ENCODE data around the gene GABARAP.
A peak's percentile ranks its signal among the peaks of the same experiment; 100 is the strongest.

Gene GABARAP

GRCh38 chr17:7204828-7205461 is 37.3 kb downstream of the GABARAP start:
- Histone ChIP-seq H3K9me3 (ENCODE audit: control insufficient read depth, insufficient read depth, low read depth, low read length) (no peaks in the 10 kb centered on the region), H3K4me3 (ENCODE audit: low read depth, low read length) (peak overlapping the region; percentile 41), H3K36me3 (ENCODE audit: control insufficient read depth in 2 of 2, insufficient read depth in 1 of 2, low read length in 2 of 2) (peaks cover 11 to 31% of the 10 kb centered on the region in 2 experiments), H3K4me1 (ENCODE audit: control insufficient read depth, insufficient read depth, low read length) (peaks cover 3% of the 10 kb centered on the region; the same call in 1 of the 2 replicates), H3K27ac (ENCODE audit: extremely low read depth, low read depth, low read length) (no peak overlapping the region)
- ChIA-PET CTCF (interaction anchor here (0.6 to 1.3 kb wide), 3 partner anchors 159 to 866 kb away, joined by 3 to 4 read pairs (median 4); no protein-coding TSS in a partner anchor), POLR2A (no interaction called here)
- no peak for TF ChIP-seq ZNF16 (tag by site-specific recombination; IDR thresholded peaks at IDR 0.05; ENCODE audit: low read depth)
- TF ChIP-seq, protein P1, sequence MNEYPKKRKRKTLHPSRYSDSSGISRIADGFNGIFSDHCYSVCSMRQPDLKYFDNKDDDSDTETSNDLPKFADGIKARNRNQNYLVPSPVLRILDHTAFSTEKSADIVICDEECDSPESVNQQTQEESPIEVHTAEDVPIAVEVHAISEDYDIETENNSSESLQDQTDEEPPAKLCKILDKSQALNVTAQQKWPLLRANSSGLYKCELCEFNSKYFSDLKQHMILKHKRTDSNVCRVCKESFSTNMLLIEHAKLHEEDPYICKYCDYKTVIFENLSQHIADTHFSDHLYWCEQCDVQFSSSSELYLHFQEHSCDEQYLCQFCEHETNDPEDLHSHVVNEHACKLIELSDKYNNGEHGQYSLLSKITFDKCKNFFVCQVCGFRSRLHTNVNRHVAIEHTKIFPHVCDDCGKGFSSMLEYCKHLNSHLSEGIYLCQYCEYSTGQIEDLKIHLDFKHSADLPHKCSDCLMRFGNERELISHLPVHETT (tag by site-specific recombination; IDR thresholded peaks at IDR 0.05) = peak; percentile 41; the same call in 1 of the 2 replicates
- no peak for TF ChIP-seq PRDM6 (tag by site-specific recombination; IDR thresholded peaks at IDR 0.05)
- no peak for TF ChIP-seq HOXC10 (CRISPR knock-in tag; IDR thresholded peaks at IDR 0.05)
- TF ChIP-seq ZFP69B (tag by site-specific recombination; IDR thresholded peaks at IDR 0.05) = peak; percentile 65; the same call in 1 of the 2 replicates
- no peak for TF ChIP-seq HOXD13 (CRISPR knock-in tag; IDR thresholded peaks at IDR 0.05; ENCODE audit: borderline replicate concordance)
- TF ChIP-seq ZNF114 (tag by site-specific recombination; IDR thresholded peaks at IDR 0.05) = no peak
- no peak; the same call in 1 of the 2 replicates for TF ChIP-seq ZNF366 (tag by site-specific recombination; conservative IDR thresholded peaks at IDR 0.05)
- TF ChIP-seq ZSCAN16 (tag by site-specific recombination; IDR thresholded peaks at IDR 0.05) = no peak
- TF ChIP-seq KLF1 (tag by site-specific recombination; IDR thresholded peaks at IDR 0.05) = peak; percentile 74
- peak; percentile 49 for TF ChIP-seq ZBTB8A (tag by site-specific recombination; IDR thresholded peaks at IDR 0.05)
- TF ChIP-seq ZFHX2 (tag by site-specific recombination; conservative IDR thresholded peaks at IDR 0.05) = peak; percentile 60; the same call in 1 of the 2 replicates
- peak; percentile 87 for TF ChIP-seq ZBTB17 (tag by site-specific recombination; IDR thresholded peaks at IDR 0.05)
- TF ChIP-seq, protein P2, sequence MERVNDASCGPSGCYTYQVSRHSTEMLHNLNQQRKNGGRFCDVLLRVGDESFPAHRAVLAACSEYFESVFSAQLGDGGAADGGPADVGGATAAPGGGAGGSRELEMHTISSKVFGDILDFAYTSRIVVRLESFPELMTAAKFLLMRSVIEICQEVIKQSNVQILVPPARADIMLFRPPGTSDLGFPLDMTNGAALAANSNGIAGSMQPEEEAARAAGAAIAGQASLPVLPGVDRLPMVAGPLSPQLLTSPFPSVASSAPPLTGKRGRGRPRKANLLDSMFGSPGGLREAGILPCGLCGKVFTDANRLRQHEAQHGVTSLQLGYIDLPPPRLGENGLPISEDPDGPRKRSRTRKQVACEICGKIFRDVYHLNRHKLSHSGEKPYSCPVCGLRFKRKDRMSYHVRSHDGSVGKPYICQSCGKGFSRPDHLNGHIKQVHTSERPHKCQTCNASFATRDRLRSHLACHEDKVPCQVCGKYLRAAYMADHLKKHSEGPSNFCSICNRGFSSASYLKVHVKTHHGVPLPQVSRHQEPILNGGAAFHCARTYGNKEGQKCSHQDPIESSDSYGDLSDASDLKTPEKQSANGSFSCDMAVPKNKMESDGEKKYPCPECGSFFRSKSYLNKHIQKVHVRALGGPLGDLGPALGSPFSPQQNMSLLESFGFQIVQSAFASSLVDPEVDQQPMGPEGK (tag by site-specific recombination; IDR thresholded peaks at IDR 0.05) = peak; percentile 89
- no peak for TF ChIP-seq TCF7L2 (IDR thresholded peaks at IDR 0.05; ENCODE audit: borderline replicate concordance, low read depth, low read length)
- TF ChIP-seq ZNF626 (tag by site-specific recombination; IDR thresholded peaks at IDR 0.05) = no peak
- TF ChIP-seq ZNF302 (tag by site-specific recombination; IDR thresholded peaks at IDR 0.05; ENCODE audit: low read depth) = no peak
- peak; percentile 89 for TF ChIP-seq KLF16 (tag by site-specific recombination; IDR thresholded peaks at IDR 0.05)
- no peak for TF ChIP-seq YY2 (tag by site-specific recombination; IDR thresholded peaks at IDR 0.05)
- TF ChIP-seq ATF2 (tag by site-specific recombination; IDR thresholded peaks at IDR 0.05; ENCODE audit: low read depth) = peak; percentile 55
- TF ChIP-seq GLIS2 (tag by site-specific recombination; IDR thresholded peaks at IDR 0.05) = peak; percentile 60; the same call in 1 of the 2 replicates
- TF ChIP-seq ZNF398 (tag by site-specific recombination; IDR thresholded peaks at IDR 0.05) = no peak
- TF ChIP-seq ZNF335 (tag by site-specific recombination; conservative IDR thresholded peaks at IDR 0.05) = peak; percentile 90
- TF ChIP-seq ZNF777 (tag by site-specific recombination; IDR thresholded peaks at IDR 0.05; ENCODE audit: borderline replicate concordance) = 0 out of 2 replicates have a peak, but pooled peaks have one; percentile 40
- TF ChIP-seq, protein P3, sequence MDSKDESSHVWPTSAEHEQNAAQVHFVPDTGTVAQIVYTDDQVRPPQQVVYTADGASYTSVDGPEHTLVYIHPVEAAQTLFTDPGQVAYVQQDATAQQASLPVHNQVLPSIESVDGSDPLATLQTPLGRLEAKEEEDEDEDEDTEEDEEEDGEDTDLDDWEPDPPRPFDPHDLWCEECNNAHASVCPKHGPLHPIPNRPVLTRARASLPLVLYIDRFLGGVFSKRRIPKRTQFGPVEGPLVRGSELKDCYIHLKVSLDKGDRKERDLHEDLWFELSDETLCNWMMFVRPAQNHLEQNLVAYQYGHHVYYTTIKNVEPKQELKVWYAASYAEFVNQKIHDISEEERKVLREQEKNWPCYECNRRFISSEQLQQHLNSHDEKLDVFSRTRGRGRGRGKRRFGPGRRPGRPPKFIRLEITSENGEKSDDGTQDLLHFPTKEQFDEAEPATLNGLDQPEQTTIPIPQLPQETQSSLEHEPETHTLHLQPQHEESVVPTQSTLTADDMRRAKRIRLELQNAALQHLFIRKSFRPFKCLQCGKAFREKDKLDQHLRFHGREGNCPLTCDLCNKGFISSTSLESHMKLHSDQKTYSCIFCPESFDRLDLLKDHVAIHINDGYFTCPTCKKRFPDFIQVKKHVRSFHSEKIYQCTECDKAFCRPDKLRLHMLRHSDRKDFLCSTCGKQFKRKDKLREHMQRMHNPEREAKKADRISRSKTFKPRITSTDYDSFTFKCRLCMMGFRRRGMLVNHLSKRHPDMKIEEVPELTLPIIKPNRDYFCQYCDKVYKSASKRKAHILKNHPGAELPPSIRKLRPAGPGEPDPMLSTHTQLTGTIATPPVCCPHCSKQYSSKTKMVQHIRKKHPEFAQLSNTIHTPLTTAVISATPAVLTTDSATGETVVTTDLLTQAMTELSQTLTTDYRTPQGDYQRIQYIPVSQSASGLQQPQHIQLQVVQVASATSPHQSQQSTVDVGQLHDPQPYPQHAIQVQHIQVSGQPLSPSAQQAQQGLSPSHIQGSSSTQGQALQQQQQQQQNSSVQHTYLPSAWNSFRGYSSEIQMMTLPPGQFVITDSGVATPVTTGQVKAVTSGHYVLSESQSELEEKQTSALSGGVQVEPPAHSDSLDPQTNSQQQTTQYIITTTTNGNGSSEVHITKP (tag by site-specific recombination; IDR thresholded peaks at IDR 0.05) = peak; percentile 89
- peak; percentile 59; the same call in 1 of the 2 replicates for TF ChIP-seq SP7 (tag by site-specific recombination; IDR thresholded peaks at IDR 0.05)
